KMS-11 (cell line): ENCODE measurements around the gene NEDD9.

Experiments used
- H2AFZ ChIP-seq: fragments of 200-600 bp; sonication (generic); 2 replicates; pipeline ENCODE4 v1.6.1; 2016; ENCODE audit warnings: antibody characterized with exemption, mixed run types, low read depth
- H3K27ac ChIP-seq: fragments of 200-600 bp; sonication (generic); 2 replicates; pipeline ENCODE4 v1.6.1; 2016; ENCODE audit warnings: mild to moderate bottlenecking, mixed run types
- H3K27me3 ChIP-seq: fragments of 200-600 bp; sonication (generic); 2 replicates; pipeline ENCODE4 v1.6.1; 2017; ENCODE audit warnings: mild to moderate bottlenecking, low read depth, mixed run types, moderate library complexity; ENCODE audit not compliant: insufficient read depth
- H3K36me3 ChIP-seq: fragments of 200-600 bp; sonication (generic); 2 replicates; pipeline ENCODE4 v1.6.1; 2017; ENCODE audit warnings: mild to moderate bottlenecking, mixed run types; ENCODE audit not compliant: insufficient read depth
- H3K4me1 ChIP-seq: fragments of 200-600 bp; sonication (generic); 2 replicates; pipeline ENCODE4 v1.6.1; 2016; ENCODE audit warnings: mild to moderate bottlenecking, low read depth, mixed run types; ENCODE audit not compliant: poor library complexity, severe bottlenecking
- H3K4me2 ChIP-seq: fragments of 200-600 bp; sonication (generic); 2 replicates; pipeline ENCODE4 v1.7.0; 2016; ENCODE audit warnings: mild to moderate bottlenecking, mixed run types
- H3K4me3 ChIP-seq: fragments of 200-600 bp; sonication (generic); IDR thresholded peaks from 2 replicates; pipeline ENCODE4 v1.6.1; 2017; ENCODE audit warnings: low read depth, low read length, mixed read lengths; ENCODE audit not compliant: insufficient read depth
- H3K79me2 ChIP-seq: fragments of 200-600 bp; sonication (generic); 2 replicates; pipeline ENCODE4 v1.6.1; 2016; ENCODE audit warnings: low read depth, mixed run types; ENCODE audit not compliant: insufficient read depth
- H3K9ac ChIP-seq: fragments of 200-600 bp; sonication (generic); 2 replicates; pipeline ENCODE4 v1.6.1; 2016; ENCODE audit warnings: mild to moderate bottlenecking, mixed run types
- H4K20me1 ChIP-seq: fragments of 200-600 bp; sonication (generic); 2 replicates; pipeline ENCODE4 v1.6.1; 2016; ENCODE audit warnings: mild to moderate bottlenecking, mixed run types; ENCODE audit not compliant: insufficient read depth
- TF ChIP-seq, protein P1 (sequence below): fragments of 200-600 bp; sonication (generic); conservative IDR thresholded peaks from 2 replicates; pipeline ENCODE4 v1.6.1; 2017; ENCODE audit warnings: low read depth, mild to moderate bottlenecking, antibody characterized with exemption, low read length, moderate library complexity, mixed read lengths

The NEDD9 gene

DNA sequence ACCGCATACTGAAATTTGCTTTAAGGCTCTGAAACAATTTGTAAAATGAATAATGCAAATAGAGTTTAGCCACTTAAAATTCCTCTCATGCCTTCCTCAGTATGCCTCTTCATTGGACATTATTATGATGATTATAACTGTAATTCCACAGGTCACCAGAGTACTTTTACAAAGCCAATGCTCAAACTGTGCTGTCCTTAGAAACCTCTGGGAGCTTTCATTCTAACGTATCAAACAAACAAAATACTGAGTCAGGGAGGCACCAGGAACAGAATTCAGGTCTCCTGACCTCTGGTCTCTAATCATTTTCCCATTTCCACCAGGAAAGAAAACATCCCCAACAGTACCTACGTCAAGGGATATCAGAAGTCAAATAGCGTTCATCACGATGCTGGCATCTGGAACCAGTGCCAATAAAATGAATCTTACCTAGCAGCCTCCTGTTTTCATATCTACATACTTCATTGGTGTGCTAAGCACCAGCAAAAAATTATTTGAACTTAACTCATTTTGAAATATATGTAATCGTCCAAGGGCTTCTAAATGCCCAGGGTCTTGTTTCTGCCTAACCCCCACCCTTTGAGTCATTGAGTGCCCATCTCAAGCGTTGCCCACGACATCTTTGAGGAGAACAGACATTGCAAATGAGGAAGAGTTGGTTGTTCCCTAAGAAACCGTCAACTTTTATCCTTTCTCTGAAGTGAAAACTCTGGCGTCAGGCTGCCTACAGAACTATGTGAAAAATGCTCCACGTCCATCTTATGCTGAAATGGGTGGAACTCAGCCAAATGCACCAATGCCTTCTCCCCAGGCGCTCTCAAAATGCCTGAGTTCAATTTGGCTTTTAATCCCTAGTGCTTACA is 37.9 kb downstream of the NEDD9 start:
- Histone ChIP-seq H3K4me2 (no peak overlapping the region), H4K20me1 (no peaks in the 10 kb centered on the region), H3K79me2 (no peaks in the 10 kb centered on the region), H3K4me3 (no peak overlapping the region), H3K4me1 (peaks cover 11% of the 10 kb centered on the region), H3K36me3 (no peaks in the 10 kb centered on the region), H2AFZ (no peak overlapping the region), H3K27ac (no peak overlapping the region), H3K27me3 (no peaks in the 10 kb centered on the region), H3K9ac (no peak overlapping the region)
- TF ChIP-seq, protein P1, sequence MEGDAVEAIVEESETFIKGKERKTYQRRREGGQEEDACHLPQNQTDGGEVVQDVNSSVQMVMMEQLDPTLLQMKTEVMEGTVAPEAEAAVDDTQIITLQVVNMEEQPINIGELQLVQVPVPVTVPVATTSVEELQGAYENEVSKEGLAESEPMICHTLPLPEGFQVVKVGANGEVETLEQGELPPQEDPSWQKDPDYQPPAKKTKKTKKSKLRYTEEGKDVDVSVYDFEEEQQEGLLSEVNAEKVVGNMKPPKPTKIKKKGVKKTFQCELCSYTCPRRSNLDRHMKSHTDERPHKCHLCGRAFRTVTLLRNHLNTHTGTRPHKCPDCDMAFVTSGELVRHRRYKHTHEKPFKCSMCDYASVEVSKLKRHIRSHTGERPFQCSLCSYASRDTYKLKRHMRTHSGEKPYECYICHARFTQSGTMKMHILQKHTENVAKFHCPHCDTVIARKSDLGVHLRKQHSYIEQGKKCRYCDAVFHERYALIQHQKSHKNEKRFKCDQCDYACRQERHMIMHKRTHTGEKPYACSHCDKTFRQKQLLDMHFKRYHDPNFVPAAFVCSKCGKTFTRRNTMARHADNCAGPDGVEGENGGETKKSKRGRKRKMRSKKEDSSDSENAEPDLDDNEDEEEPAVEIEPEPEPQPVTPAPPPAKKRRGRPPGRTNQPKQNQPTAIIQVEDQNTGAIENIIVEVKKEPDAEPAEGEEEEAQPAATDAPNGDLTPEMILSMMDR: no peak

GRCh38 chr6:11193434-11193833 is 39.0 kb downstream of the NEDD9 start:
- H4K20me1 ChIP-seq: no peaks in the 10 kb centered on the region
- H3K4me2 ChIP-seq: no peak overlapping the region
- H3K4me3 ChIP-seq: no peak overlapping the region
- no peaks in the 10 kb centered on the region for H3K79me2 ChIP-seq
- no peaks in the 10 kb centered on the region for H3K27me3 ChIP-seq
- H2AFZ ChIP-seq: no peak overlapping the region
- no peaks in the 10 kb centered on the region for H3K36me3 ChIP-seq
- H3K4me1 ChIP-seq: peaks cover under 1% of the 10 kb centered on the region
- no peak overlapping the region for H3K27ac ChIP-seq
- TF ChIP-seq, protein P1: no peak
- H3K9ac ChIP-seq: no peak overlapping the region

DNA sequence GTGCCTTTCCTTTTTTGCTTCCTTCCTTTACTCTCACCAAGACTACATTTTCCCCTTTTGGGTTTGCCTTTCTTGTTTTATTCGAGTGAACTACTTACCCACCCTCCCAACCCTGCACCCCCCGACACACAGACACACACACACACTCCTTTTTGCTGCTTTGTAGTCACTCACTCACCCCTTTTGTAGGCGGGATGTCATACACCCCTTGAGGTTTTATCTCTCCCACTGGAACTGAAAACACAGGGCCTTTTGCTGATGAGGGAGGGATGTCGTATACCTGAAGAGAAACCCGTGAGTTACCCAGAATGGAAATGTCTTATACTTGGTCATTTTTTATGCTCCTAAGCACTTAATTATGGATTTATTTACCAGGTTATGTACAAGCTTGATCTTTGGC is 40.3 kb downstream of the NEDD9 start:
- no peak overlapping the region for H2AFZ ChIP-seq
- no peaks in the 10 kb centered on the region for H3K27me3 ChIP-seq
- H3K4me1 ChIP-seq: no peaks in the 10 kb centered on the region
- H3K27ac ChIP-seq: no peak overlapping the region
- no peaks in the 10 kb centered on the region for H3K79me2 ChIP-seq
- H3K9ac ChIP-seq: no peak overlapping the region
- H3K36me3 ChIP-seq: no peaks in the 10 kb centered on the region
- H4K20me1 ChIP-seq: no peaks in the 10 kb centered on the region
- H3K4me3 ChIP-seq: no peak overlapping the region
- TF ChIP-seq, protein P1: no peak
- H3K4me2 ChIP-seq: no peak overlapping the region

- no peaks in the 10 kb centered on the region for H3K27me3 ChIP-seq
- H4K20me1 ChIP-seq: no peaks in the 10 kb centered on the region
- no peak overlapping the region for H3K4me2 ChIP-seq
- TF ChIP-seq, protein P1: no peak
- no peaks in the 10 kb centered on the region for H3K79me2 ChIP-seq
- no peak overlapping the region for H3K9ac ChIP-seq
- no peak overlapping the region for H3K4me3 ChIP-seq
- no peak overlapping the region for H2AFZ ChIP-seq
- no peaks in the 10 kb centered on the region for H3K36me3 ChIP-seq
- H3K4me1 ChIP-seq: no peaks in the 10 kb centered on the region
- no peak overlapping the region for H3K27ac ChIP-seq
Measured at GRCh38 chr6:11190625-11191245, 41.7 kb downstream of the NEDD9 start.
